HEK293T (cell line): ENCODE results near the gene MKLN1.

Experiments
- ARNT ChIP-seq: fragments of 450-650 bp; IDR thresholded peaks from 2 replicates; pipeline ENCODE4 v1.6.1; 2017; ENCODE audit warnings: mild to moderate bottlenecking
- ELF4 ChIP-seq: fragments of 450-650 bp; IDR thresholded peaks from 2 replicates; pipeline ENCODE4 v1.6.1; 2017; ENCODE audit warnings: antibody characterized with exemption
- FOXK2 ChIP-seq: fragments of 450-650 bp; IDR thresholded peaks from 2 replicates; pipeline ENCODE4 v1.6.1; 2016; ENCODE audit warnings: mild to moderate bottlenecking
- HDGF ChIP-seq: fragments of 450-650 bp; IDR thresholded peaks from 2 replicates; pipeline ENCODE4 v1.6.1; 2017; ENCODE audit warnings: antibody characterized with exemption, borderline replicate concordance
- NFRKB ChIP-seq: fragments of 450-650 bp; IDR thresholded peaks from 2 replicates; pipeline ENCODE4 v1.6.1; 2016; ENCODE audit warnings: mild to moderate bottlenecking, moderate library complexity
- SP1 ChIP-seq: fragments of 450-650 bp; IDR thresholded peaks from 2 replicates; pipeline ENCODE4 v1.6.1; 2017
- SUZ12 ChIP-seq: fragments of 450-650 bp; IDR thresholded peaks from 2 replicates; pipeline ENCODE4 v1.6.1; 2016; ENCODE audit warnings: mild to moderate bottlenecking

DNA sequence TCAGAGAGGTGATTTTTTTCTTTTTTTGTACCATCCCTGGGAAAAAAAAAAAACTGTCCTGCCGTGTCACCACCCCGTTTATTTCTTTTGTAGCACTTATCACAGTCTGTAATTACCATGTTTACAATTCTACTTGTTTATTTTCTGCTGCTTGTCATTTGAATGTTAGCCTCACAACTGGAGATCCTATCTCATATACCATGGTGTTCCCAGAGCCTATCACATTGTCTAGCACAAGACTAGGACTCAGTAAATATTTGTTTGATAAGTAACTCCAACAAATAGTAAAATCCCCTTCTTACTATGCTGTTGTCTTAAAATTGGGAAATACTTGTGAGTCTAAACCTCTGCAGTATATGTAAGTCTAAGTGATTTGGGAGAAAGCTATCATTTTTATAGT, 36.0 kb downstream of the MKLN1 start:
- TF ChIP-seq NFRKB: no peak
- TF ChIP-seq SP1: no peak
- no peak for TF ChIP-seq ELF4
- no peak for TF ChIP-seq ARNT
- no peak for TF ChIP-seq SUZ12
- no peak for TF ChIP-seq FOXK2
- no peak for TF ChIP-seq HDGF
